GM21529 (cell line): Measurements from ENCODE around the gene SYT15B.
"Not testable (repeated sequence)": the region's sequence is repeated elsewhere in the genome, so short reads cannot be mapped to it uniquely, and the experiment has no call there.

Experiments
- ATAC-seq: cut with Tn5 transposase; IDR thresholded peaks from one replicate; pipeline ENCODE4 v1.9.1; 2021; ENCODE audit not compliant: unreplicated experiment

The SYT15B gene

DNA sequence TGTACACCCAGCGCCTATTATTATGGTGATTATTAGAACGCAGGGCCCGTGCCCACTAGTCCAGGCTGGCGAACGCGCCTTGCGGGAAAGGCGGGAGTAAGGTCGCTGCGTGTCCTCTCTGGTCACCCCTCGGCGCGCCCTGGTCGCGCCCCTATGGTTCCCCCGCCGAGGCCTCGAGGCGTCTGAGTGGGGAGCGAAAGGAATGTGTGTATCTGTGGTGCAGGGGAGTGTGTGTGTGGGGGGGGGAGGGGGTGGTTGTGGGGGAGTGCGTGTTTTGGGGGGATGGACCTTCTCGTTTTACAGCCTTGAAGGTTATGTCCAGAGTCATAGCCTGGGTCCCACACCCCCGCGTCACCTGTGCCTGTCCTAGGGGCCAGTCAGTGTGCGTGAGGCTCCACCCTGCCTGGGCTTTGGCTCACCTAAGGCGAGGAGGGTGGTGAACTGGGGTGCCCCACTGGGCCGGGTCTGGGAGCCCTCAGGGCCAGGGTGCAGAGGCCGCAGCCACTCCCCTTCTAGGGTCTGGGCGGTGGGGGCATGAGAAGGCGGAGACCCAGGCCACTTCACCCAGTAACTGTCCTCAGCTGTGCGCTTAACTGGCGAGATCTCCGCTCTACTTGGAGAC lies at the start of gene SYT15B:
Gene SYT15B (minus strand): TSS at position 39 of the 622 bp plus-strand sequence. CDS start 952 bp downstream, outside the sequence.
- not testable (repeated sequence) for ATAC-seq

DNA sequence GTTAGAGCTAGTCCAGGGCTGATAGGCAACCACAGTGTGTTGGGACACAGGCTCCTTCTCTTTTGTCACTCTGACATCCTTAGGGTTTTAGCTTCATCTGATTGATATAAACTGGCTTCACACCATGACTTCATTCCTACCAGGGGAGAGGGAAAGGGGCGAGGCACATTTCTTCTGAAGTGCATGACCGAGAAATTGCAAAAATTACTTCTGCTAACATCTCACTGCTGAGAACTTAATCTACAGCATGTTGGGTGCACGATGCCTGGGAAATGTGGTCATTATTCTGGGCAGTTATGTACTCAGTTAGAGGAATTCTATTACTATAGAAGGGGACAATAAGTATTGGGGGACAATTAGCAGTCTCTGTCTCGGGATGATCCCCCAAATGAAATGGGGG lies 16.2 kb upstream of the SYT15B start:
- ATAC-seq, result not testable (repeated sequence)

DNA sequence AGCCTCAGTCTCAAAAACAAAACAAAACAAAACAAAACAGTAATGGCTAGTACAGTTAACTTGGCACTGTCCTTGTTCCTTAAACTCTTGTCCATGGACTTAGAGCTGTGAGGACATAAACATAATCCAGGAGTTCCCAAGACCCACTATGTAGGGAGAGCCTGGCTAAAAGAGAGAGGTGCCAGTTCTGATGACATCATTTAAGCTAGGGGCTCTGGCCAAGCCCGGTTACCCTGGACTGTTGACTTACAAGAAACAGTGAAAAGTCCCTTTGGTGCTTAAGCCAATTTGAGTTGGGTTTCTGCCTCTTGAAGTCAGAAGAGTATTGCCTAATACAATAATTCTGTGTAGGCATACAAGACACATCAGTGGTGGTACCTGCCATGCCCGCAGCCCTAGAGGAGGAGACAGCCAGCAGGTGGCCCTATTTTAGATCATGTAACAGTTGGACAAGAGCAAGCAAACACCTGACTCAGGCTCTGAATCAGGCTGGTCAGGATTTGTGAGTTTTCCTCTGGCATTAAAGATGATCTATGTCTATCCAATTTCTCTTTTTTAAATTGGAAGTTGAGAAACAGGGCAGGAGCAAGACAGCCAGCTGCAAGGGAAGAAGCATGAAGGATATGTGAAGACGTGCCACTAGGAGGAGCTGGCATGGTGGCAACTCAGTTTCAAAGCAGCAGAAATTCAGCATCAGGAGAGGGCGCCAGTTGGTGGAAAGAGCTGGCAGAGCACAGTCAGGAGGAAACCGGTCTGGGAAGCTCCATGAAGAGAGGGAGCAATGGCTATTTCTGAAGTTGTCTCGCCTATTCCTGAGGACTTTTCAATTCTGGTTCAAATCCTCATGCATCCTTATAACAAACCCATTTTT lies 12.2 kb upstream of the SYT15B start:
- not testable (repeated sequence) for ATAC-seq

DNA sequence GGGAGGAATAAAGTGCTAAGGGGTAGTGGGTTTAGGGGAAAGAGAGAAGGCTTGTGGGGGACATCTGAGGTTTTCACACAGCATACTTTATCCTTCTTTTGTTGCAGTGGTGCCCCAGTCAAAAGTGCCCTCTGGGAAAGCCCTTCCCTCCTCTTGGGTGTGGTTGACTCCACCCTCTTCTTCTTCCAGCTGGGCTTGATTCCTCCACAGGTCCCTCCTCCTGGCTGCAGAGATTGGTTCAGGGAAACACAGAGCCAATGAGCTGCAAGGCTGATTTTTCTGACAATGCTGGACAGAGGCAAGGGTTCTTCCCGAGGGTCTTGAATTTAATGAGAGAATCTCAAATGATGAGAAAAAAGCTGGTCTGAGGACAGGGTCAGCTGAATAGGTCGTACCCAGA lies 7.4 kb upstream of the SYT15B start:
- ATAC-seq, result not testable (repeated sequence)

DNA sequence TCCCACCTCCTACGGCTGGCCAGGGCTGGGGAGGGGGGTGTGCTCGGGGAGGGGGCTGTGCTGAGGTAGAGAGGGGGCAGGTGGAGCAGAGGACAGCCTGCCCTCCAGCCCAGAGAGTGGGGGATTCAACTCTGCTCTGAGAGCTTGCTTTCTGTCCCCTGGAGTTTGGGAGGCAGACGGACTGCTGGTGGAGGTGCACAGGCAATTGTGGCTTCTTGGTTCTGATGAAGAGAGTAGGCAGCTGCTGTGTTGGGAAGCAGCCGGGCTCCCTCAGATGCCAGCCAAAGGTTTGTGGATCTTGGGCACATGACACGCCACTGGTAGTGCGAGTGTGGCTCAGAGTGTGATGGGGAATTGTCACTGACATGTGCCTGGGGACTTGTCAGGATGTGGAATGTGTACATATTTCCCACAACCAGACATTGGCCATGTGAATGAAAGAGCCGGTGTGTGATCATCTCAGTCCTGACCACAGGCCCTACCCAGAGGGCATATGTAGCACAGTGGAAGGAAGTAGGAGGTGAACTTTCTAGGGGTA lies 5.3 kb upstream of the SYT15B start:
- not testable (repeated sequence) for ATAC-seq

DNA sequence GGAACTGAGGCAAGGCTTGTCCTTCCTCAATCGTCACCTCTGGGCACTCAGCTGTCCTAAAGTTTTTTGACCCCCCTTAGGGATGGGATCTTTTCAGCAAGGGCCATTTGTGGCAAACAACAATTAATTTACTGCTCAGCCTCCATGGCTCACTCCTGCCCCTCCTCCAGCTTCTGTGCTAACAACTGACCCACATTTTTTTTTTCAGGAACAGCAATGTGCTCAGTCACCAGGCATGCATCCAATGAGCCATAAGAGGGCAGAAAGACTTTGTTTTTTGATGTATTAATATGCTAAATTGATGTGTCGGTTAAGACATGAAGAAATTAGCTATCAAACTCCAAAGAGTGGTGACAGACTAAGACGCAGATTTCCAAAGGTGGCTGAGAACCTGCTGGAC lies 4.7 kb upstream of the SYT15B start:
- ATAC-seq, result not testable (repeated sequence)

DNA sequence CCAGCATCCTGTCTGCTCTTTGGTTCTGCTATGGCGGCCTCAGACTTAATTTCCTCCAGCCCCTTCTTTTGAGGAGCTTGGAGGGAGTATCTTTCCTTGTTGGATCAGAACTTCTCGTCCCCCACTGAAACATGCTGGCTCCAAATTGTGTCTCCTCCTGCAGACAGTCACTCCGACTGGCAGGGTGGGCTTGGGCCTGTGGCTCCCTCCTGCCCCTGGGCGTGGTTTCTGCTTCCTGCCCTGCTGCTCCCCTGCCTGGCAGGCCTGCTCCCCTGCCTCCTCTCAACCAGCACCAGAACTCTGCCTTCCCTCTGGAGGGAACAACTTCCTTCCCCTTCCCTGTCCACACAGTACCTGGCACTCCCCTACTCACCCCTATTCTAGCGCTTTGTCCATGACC lies 3.8 kb upstream of the SYT15B start:
- ATAC-seq, result not testable (repeated sequence)

DNA sequence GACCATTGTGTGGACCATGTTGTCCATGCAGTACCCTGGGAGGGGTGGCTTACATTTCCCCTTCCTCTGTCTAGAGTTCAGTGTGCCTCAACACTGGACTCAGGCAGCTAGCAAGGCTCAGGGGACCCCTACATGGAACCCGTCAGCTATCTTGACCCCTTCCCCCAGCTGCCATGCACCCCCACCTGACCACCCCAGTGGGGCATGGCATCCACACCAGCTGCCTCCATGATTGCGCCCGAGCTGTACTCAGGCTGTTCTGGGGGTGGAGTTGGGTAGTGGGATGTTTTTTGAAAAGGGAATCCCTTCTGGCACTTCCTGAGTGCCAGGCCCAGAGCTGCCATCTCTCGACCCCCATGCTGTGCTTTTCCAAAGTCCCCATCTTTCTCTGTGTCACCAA lies 1.8 kb upstream of the SYT15B start:
- ATAC-seq, result not testable (repeated sequence)

DNA sequence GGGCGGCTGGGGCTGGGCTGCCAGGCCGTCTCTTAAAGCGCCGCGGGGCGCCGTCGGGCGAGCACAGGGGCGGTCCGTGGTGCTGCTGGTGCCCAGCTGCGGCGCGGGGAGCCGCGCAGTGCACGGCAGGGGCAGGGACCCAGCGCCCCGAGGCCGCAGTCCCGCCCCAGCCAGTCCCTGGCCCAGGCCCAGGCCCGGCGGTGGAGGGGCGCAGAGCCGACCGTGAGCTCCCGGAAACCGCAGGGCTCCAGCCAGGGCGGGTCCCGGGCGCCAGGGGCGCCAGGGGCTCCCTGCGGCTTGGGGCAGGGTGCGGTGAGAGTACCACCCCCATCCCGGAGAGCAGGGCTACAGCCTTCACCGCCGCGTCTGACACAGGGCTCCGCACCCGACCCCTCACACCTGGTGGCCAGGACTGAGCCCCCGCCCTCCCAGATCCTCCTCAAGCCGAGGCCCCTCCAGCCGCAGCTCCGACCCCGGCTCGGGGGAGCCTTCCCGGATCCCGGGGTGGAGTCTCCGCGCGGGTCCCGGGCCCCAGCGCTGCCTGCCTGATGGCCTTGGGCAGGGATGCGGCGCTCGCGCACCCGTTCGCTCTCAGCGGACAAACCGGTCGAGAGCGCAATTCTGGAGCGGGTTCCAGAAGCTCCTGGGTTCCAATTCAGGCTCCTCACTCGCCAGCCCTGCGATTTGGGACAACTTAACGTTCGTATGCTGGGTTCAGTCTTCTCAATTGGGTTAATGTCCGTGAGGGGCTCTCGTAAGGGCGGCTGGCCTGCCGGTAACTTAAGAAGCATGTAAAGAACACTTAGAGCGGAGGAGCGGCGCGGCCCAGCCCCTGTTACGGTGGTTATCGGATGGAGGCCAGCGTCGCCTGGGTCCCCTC lies 478 bp downstream of the SYT15B start:
- not testable (repeated sequence) for ATAC-seq

DNA sequence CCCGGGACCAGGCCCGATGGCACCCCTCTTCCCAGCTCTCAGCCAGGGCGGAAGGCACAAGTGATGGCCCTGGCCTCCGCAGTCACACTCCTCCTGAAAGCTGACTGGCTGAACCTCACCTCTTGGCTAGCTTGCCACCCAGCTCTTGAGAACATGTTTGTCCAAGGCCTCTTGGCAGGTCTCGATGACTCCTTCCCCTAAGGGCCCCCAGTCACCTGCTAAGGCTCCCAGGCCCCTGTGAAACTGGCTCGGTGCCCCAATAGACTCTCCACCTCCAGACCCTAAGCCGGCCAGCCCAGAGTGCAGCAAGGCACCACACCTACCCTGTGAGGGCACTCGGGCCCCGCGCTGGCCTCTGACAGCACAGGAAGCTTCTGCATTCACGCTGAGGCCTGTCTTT lies 4.5 kb downstream of the SYT15B start:
- ATAC-seq, result not testable (repeated sequence)

DNA sequence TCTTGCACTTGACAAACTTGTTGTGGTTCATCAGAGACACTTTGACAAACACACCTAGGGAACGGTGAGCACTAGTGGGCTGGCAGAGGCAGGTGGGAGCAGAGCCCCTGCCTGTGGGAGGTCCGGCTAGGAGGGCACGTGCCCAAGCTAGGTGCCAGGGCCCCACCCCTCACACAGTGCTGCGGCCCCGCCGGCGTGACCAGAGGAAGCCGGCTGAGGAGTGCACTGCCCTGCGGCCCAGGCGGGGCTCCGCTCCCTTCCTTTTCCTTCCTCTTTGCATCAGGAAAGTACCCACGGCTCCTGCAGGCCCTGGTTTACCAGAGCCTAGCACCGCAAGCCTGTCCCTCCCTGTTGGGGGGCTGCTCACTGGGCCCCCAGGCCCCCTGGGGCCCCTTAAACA lies 7.2 kb downstream of the SYT15B start:
- ATAC-seq, result not testable (repeated sequence)

DNA sequence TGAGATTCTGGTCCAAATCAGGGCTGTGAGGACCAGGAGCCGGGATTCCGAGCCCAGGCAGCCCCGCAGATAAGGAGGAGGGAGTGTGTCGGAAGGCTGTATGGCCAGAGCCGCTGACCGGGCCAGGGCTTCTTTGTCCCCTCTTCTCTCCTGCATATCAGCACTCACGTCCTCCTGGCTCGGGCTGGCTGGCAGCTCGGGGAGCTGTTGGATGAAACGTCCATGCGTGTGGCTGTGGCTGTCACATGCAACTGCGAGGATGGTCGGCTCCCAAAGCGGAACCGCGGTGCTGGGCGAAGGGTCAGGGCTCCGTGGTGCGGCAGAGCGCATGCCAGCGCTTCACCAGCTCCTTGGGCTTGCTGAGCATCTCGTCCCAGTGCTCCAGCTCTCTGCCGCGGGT lies 9.5 kb downstream of the SYT15B start:
- ATAC-seq, result not testable (repeated sequence)

DNA sequence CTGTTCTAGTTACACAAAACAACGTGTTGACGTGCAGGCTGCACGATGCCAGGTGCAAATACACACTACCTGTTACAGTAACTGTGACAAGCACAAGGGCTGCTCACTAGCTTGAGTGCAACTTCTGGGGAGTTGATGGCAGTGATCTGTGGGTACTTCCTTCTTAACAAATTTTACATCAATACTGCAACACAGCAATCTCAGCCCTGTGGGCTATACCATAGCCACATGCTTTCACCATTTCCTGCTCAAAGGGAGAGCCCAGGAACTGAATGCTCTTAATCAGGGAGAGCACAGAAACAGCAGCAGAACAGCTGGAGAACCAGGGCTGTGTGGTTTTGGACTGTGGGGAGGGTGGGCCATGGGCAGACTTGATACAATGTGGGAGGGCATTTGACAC lies 10.2 kb downstream of the SYT15B start:
- ATAC-seq, result not testable (repeated sequence)

DNA sequence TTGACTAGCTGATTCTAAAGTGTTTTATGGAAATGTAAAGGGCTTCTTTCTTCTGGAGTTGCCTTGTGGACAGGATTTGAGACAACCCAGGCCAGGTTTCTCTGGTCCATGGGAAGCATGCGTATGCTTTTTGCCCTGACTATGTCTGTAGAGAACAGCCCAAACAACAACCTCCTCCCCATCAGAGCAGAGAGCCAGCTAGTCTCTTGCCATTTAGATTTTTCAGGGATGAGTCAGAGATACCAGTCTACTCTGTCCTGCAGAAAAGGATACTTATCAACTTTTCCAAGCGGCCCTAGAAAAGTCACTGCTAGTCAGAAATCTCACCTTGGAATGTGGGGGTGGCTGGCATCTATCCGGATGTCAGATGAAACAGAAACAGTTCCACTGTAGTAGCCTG lies 11.6 kb downstream of the SYT15B start:
- not testable (repeated sequence) for ATAC-seq

DNA sequence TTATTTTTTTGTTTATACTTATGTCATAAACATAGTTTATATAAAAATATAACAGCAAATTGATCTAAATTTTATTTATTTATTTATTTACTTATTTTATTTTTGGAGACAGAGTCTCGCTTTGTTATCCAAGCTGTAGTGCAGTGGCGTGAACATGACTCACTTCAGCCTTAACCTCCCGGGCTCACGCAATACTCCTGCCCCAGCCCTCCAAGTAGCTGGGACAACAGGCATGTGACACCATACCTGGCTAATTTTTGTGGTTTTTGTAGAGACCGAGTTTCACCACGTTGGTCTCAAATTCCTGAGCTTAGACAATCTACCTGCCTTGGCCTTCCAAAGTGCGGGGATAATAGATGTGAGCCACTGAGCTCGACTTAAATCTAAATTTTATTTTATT lies 13.0 kb downstream of the SYT15B start:
- ATAC-seq, result not testable (repeated sequence)

DNA sequence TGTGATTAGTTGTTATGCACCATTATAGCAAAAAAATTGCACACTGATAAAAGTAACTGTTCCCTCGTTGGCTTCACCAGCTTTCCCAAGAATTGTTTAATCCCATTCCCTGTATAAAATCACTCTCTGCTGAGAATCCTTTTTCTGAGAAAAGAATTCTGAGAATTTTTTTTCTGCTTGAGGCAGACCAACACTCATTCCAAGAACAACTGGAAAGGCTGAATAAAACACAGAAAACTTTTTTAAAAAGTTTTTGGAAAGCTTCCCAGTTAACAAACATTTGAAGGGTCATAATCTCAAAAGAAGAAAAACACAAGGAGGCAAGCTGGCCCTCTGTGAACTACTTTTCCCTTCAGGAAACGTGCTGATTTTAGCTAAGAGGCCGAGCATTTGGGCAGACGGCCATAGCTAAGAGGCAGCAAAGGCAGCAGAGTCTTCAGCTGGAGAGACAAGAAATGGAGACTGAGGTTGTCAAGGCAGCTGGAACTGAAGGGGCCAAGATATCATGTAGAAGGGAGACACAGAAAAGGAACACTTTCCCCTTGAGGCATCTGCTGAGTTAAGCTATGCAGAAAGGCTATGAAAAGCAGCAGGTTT lies 16.5 kb downstream of the SYT15B start:
- ATAC-seq, result not testable (repeated sequence)

DNA sequence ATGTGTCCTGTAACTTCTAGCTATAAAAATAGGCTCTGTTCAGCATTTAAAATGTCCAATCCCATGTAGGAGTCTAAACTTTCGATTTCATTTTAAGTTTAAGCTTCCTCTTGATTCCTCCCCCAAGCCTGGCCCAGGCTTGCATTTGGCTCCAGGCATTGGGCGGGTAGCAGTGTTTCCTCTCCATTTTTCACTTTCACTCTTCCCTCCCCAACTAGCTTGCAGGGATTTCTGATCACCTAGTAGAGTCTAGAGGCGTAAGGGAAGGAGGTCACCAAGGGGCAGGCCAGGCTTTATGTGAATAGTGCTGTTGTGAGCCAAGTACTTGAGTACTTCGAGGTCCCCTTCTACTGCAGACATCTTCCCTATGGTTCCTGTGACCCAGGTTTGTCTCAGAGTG lies 18.5 kb downstream of the SYT15B start:
- ATAC-seq, result not testable (repeated sequence)

DNA sequence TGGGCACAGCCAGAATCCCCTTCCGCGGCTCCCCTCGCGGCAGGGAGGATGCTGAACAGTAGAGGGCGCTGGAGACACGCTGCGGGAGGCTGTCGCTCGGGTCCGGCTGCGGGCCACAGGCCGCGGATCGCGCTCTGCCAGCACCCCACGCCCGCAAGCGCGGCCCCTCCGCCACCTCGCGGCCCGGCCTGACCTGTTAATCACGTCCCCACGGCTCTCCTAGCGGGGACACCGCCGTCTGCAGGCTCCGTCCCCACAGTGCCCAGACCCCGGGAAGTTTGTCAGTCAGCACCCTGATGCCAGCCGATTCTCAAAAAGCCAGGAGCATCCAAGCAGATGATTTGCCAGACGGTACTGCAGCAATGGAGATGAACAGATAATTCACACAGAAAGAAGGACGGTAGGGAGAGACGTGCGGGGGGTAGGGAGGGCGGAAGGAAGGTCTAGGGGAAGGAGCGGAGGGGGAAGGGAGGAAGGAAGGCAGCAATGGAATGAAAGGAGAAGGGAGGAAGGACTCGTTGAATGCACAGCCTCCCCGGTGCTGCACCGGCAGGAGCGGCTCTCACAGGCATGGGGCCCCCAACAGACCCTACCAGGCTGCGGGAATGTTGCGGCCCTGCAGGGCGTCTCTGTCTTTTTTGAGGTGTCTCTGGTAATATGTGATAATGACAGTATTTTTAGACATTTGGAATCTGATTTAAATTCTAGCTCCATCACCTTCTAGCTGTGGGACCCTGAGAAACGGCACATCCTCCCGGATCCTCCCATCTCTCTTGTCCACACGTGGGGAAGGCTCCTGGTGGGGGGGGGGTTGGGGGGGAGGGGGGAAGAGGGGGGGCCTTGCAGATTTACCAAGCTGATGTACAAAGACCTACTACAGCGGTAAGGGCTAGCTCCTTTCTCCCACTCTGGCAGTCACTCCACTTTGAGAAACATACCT lies 19.5 kb downstream of the SYT15B start:
- ATAC-seq, result peak; percentile 82

DNA sequence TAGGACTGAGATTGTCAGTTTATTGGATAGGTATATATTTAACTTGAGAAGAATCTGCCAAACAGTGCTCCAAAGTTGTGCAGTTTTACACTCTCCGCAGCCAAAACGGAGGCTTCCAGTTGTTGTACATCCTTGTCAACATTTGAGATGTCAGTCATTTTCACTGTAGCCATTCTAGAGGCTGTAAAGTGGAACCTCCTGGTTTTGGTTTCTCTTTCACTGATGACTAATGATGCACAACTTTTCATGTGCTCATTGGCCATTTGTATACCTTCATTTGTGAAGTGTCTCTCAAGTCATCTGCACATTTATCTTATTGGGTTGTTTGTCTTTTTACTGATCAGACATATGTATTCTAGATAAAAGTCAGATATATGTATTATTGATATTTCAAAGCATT lies 22.5 kb downstream of the SYT15B start:
- ATAC-seq, result peak; percentile 72
